Lung (tissue), 12 donors: Measurements from ENCODE around the gene ARID1A. TPM values are rescaled to one million over a fixed set of nuclear protein-coding genes. Genes with fewer than 3 reads are reported as not detected.
A peak's percentile ranks its signal among the peaks of the same experiment; 100 is the strongest.

Source experiments
- ATAC-seq: fragments of 200-7000 bp; cut with Tn5 transposase; one replicate; pipeline ENCODE4 v1.9.1; 2020; ENCODE audit warnings: moderate number of reproducible peaks; ENCODE audit not compliant: insufficient read depth, low FRiP score
- DNase-seq, 3 donors: peaks; one replicate each; pipeline ENCODE4 v3.0.0-alpha.2; 2013 to 2017
- H3K27ac ChIP-seq, 2 donors: one replicate each; pipeline ENCODE4 v1.5.1; 2013; ENCODE audit warnings: mild to moderate bottlenecking in 2 of 2, moderate library complexity in 2 of 2, control low read depth in 1 of 2, inconsistent platforms in 1 of 2, low read depth in 1 of 2, low read length in 1 of 2
- H3K27me3 ChIP-seq, 3 donors: one replicate each; pipeline ENCODE4 v1.5.1; 2013; ENCODE audit warnings: low read length in 2 of 3; ENCODE audit not compliant: control insufficient read depth in 3 of 3, insufficient read depth in 3 of 3
- H3K36me3 ChIP-seq, 4 donors: one replicate each; pipeline ENCODE4 v1.5.1; 2013; ENCODE audit warnings: low read length in 4 of 4, mild to moderate bottlenecking in 1 of 4, moderate library complexity in 1 of 4; ENCODE audit not compliant: control insufficient read depth in 4 of 4, insufficient read depth in 4 of 4
- H3K4me1 ChIP-seq, 5 donors: one replicate each; pipeline ENCODE4 v1.5.1; 2013; ENCODE audit warnings: low read length in 5 of 5, mild to moderate bottlenecking in 2 of 5, moderate library complexity in 1 of 5; ENCODE audit not compliant: control insufficient read depth in 5 of 5, insufficient read depth in 5 of 5
- H3K4me3 ChIP-seq: one replicate; pipeline ENCODE4 v1.5.1; 2013; ENCODE audit warnings: mild to moderate bottlenecking, control low read depth, moderate library complexity
- H3K9ac ChIP-seq, 2 donors: one replicate each; pipeline ENCODE4 v1.5.1; 2013; ENCODE audit warnings: low read length in 2 of 2, control low read depth in 1 of 2; ENCODE audit not compliant: insufficient read depth in 1 of 2
- H3K9me3 ChIP-seq, 4 donors: one replicate each; pipeline ENCODE4 v1.5.1; 2013; ENCODE audit warnings: low read length in 3 of 4, mild to moderate bottlenecking in 1 of 4, moderate library complexity in 1 of 4; ENCODE audit not compliant: control insufficient read depth in 4 of 4, insufficient read depth in 3 of 4
- CTCF ChIP-seq: IDR thresholded peaks from 2 replicates; pipeline ENCODE4 v1.5.1; 2012; ENCODE audit warnings: mild to moderate bottlenecking; ENCODE audit errors: control extremely low read depth, extremely low read depth
- WGBS, 2 donors: extraction: QIAGEN DNeasy Blood & Tissue Kit; methylation state at CpG; one replicate each; pipeline ENCODE4 v1.1.7; 2013; 5-methylcytosine and 5-hydroxymethylcytosine counted together
- polyA plus RNA-seq, 2 donors: library from polyadenylated mRNA; stranded (reverse); fragments of 200-250 nt; gene quantifications; one replicate each; pipeline ENCODE4 v1.2.1, GENCODE V29; 2013
- total RNA-seq, 2 donors: library from RNA; depleted of rRNA in 1 of 2; stranded (reverse); fragments of >200 nt in 1 of 2; gene quantifications; one replicate each; pipeline ENCODE4 v1.2.1, GENCODE V29; 2014 to 2021
- donor health status: control.
- donor health status: control.
- donor health status: Bipolar disorder and iron deficiency.
- donor health status: healthy.
- donor health status: DM: yes; HTN: yes; CAD: no.

Gene ARID1A
- total and polyA plus RNA-seq, 4 donors: 16.1 to 119 (median 50.1) TPM

GRCh38 chr1:26689504-26689903 lies 6.3 kb upstream of the ARID1A start:
- H3K27me3 ChIP-seq: no peaks in the 10 kb centered on the region
- no peak for ATAC-seq
- no peak for DNase-seq
- H3K9me3 ChIP-seq: no peaks in the 10 kb centered on the region
- H3K4me1 ChIP-seq: peaks cover 3 to 15% (median 11%) of the 10 kb centered on the region in 5 donors
- H3K4me3 ChIP-seq: no peak overlapping the region
- WGBS, 2 donors: 88 to 91% methylated on average over 8 to 9 of the region's 9 CpGs
- TF ChIP-seq CTCF: no peak
- H3K27ac ChIP-seq: no peak overlapping the region
- H3K9ac ChIP-seq: no peak overlapping the region
- no peaks in the 10 kb centered on the region for H3K36me3 ChIP-seq

- ATAC-seq (no peak), DNase-seq (peak in 2 of 3 donors; percentile 39 to 40)
- whole genome bisulfite sequencing, 2 donors: 47 to 61% methylated on average over 2 of the region's 2 CpGs
Measured at GRCh38 chr1:26690157-26690556, 5.7 kb upstream of the ARID1A start.

GRCh38 chr1:26690576-26691031 lies 5.2 kb upstream of the ARID1A start:
- Histone ChIP-seq H3K36me3 (no peaks in the 10 kb centered on the region), H3K27me3 (no peaks in the 10 kb centered on the region), H3K9me3 (no peaks in the 10 kb centered on the region), H3K4me1 (peaks cover 3 to 22% (median 13%) of the 10 kb centered on the region in 5 donors), H3K4me3 (no peak overlapping the region), H3K27ac (no peak overlapping the region), H3K9ac (no peak overlapping the region)
- DNase-seq (peak in 2 of 3 donors; percentile 57 to 74), ATAC-seq (no peak)
- no peak for TF ChIP-seq CTCF

More at GRCh38 chr1:26690157-26690556, 5.7 kb upstream of the ARID1A start:
- no peak overlapping the region for H3K4me3 ChIP-seq
- H3K27ac ChIP-seq: no peak overlapping the region
- no peaks in the 10 kb centered on the region for H3K9me3 ChIP-seq
- H3K4me1 ChIP-seq: peaks cover 3 to 22% (median 13%) of the 10 kb centered on the region in 5 donors
- no peak overlapping the region for H3K9ac ChIP-seq
- no peak for TF ChIP-seq CTCF
- H3K27me3 ChIP-seq: no peaks in the 10 kb centered on the region
- H3K36me3 ChIP-seq: no peaks in the 10 kb centered on the region
